ENCODE measurements around the gene TRIM32.

DNA sequence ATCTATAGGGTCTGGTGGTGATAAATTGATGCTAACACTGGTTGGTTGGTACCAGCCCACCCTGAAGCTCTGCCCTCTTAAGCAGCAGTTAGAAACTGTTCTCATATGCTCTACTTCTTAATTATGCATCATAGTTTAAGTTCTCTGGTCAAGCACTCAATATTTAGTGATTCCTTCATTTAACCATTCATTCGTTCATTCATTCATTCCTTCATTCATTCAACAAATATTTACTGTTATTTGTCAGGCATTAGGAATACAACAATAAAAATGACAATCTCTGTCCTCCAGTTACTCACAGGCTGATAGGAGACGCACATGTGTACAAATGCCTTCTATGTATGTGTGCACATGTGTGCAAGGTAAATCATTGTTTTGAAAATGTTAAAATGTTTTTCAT is 54.6 kb downstream of the TRIM32 start:
- TF ChIP-seq CTCF (conservative IDR thresholded peaks at IDR 0.05), result no peak
- no peak for TF ChIP-seq EZH2 (IDR thresholded peaks at IDR 0.05; ENCODE audit: low read depth)

Measured in PC-9 (cell line).